ENCODE data around the gene OR5AU1.
A peak's percentile ranks its signal among the peaks of the same experiment; 100 is the strongest.

OR5AU1 gene

GRCh38 chr14:21106498-21107282 is 49.2 kb downstream of the OR5AU1 start:
- peak; percentile 83 for DNase-seq (ENCODE audit: low spot score)

GRCh38 chr14:21106176-21106497 is 49.7 kb downstream of the OR5AU1 start:
- DNase-seq (ENCODE audit: low spot score): no peak

- no peak for DNase-seq (ENCODE audit: low spot score)
These were observed 50.8 kb downstream of the OR5AU1 start for GRCh38 chr14:21105095-21105494.
